Prostate gland (tissue), 2 donors: ENCODE data around the gene RPAIN.

ENCODE experiments used
- CTCF ChIP-seq, 4 experiments: fragments of 200-600 bp in 2 of 4; fragments of 450-650 bp in 2 of 4; sonication (generic) in 2 of 4; IDR thresholded peaks; 1 replicate in 3 of 4; 2 replicates in 1 of 4; pipeline ENCODE4 v1.5.1; 2016 to 2019; ENCODE audit warnings: antibody characterized with exemption in 4 of 4, mild to moderate bottlenecking in 2 of 4, moderate library complexity in 2 of 4
- POLR2AphosphoS5 ChIP-seq: sonication (generic); formaldehyde crosslinking; IDR thresholded peaks from one replicate; pipeline ENCODE4 v1.6.1; 2017; ENCODE audit warnings: antibody characterized with exemption

- TF ChIP-seq CTCF (IDR thresholded peaks at IDR 0.05) (no peak), POLR2AphosphoS5 (no peak)
Measured at GRCh38 chr17:5408186-5408585, 11.8 kb upstream of the RPAIN start.
